Stomach (tissue), 4 donors: ENCODE measurements around the gene KRTAP22-2.

Source experiments
- EP300 ChIP-seq: sonication (generic); formaldehyde crosslinking; IDR thresholded peaks from one replicate; pipeline ENCODE4 v1.6.1; 2017; ENCODE audit warnings: antibody characterized with exemption
- POLR2A ChIP-seq, 4 donors: fragments of 450-650 bp; IDR thresholded peaks; one replicate each; pipeline ENCODE4 v1.6.1; 2016; ENCODE audit warnings: antibody characterized with exemption in 4 of 4, control low read depth in 2 of 4, mild to moderate bottlenecking in 1 of 4, moderate library complexity in 1 of 4
- TF ChIP-seq, protein P1 (sequence below), 7 experiments: fragments of 450-650 bp in 4 of 7; fragments of 200-600 bp in 3 of 7; sonication (generic) in 3 of 7; IDR thresholded peaks; one replicate each; pipeline ENCODE4 v1.5.1; 2016 to 2019; ENCODE audit warnings: antibody characterized with exemption in 7 of 7, control low read depth in 2 of 7, mild to moderate bottlenecking in 1 of 7

DNA sequence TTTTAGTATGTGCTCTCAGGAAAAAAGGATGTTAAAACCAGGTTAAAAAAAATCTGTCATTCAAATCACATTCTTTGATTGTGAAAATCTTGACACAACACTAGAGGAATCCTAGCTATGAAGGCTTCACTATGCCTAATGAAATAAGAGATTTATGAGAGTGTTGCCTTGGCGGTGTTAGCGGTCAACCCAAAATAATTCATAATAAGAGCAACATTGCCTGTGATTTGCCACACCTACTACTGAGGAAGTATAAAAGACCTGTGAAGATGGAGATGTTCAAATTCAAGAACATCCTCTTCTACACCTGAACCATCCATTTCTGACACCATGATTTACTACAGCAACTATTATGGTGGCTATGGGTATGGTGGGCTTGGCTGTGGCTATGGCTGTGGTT, 25.9 kb upstream of the KRTAP22-2 start, which contains the start of gene KRTAP20-1:
- TF ChIP-seq, protein P1, sequence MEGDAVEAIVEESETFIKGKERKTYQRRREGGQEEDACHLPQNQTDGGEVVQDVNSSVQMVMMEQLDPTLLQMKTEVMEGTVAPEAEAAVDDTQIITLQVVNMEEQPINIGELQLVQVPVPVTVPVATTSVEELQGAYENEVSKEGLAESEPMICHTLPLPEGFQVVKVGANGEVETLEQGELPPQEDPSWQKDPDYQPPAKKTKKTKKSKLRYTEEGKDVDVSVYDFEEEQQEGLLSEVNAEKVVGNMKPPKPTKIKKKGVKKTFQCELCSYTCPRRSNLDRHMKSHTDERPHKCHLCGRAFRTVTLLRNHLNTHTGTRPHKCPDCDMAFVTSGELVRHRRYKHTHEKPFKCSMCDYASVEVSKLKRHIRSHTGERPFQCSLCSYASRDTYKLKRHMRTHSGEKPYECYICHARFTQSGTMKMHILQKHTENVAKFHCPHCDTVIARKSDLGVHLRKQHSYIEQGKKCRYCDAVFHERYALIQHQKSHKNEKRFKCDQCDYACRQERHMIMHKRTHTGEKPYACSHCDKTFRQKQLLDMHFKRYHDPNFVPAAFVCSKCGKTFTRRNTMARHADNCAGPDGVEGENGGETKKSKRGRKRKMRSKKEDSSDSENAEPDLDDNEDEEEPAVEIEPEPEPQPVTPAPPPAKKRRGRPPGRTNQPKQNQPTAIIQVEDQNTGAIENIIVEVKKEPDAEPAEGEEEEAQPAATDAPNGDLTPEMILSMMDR (IDR thresholded peaks at IDR 0.05) = no peak
- TF ChIP-seq POLR2A (IDR thresholded peaks at IDR 0.05) (no peak), EP300 (no peak)
